ENCODE data around the gene INPP5K.
"Not testable (repeated sequence)": the region's sequence is repeated elsewhere in the genome, so short reads cannot be mapped to it uniquely, and the experiment has no call there.

INPP5K gene

GRCh38 chr17:1516388-1517161 is at the start of gene INPP5K:
Gene INPP5K, minus strand, starts transcription at chr17:1516612. Its CDS starts 113 bp downstream, at chr17:1516499.
- DNase-seq = peak; percentile 98

- DNase-seq = no peak
Observed at GRCh38 chr17:1565877-1566276, 49.5 kb upstream of the INPP5K start.

- DNase-seq = no peak
Observed at GRCh38 chr17:1563786-1564613, 47.6 kb upstream of the INPP5K start.

- DNase-seq = not testable (repeated sequence)
Observed at GRCh38 chr17:1563471-1563785, 47.0 kb upstream of the INPP5K start.

- no peak for DNase-seq
Observed at GRCh38 chr17:1562176-1562643, 45.8 kb upstream of the INPP5K start.

- peak; percentile 56 for DNase-seq
Observed at GRCh38 chr17:1561420-1562175, 45.2 kb upstream of the INPP5K start.

GRCh38 chr17:1560858-1561355 is 44.5 kb upstream of the INPP5K start:
- DNase-seq = no peak

GRCh38 chr17:1560101-1560857 is 43.9 kb upstream of the INPP5K start:
- no peak for DNase-seq

GRCh38 chr17:1559047-1560043 is 42.9 kb upstream of the INPP5K start:
- DNase-seq = no peak

- DNase-seq = no peak
Observed at GRCh38 chr17:1558401-1558800, 42.0 kb upstream of the INPP5K start.

- no peak for DNase-seq
Observed at GRCh38 chr17:1557355-1558095, 41.1 kb upstream of the INPP5K start.

- no peak for DNase-seq
Observed at GRCh38 chr17:1555651-1556471, 39.4 kb upstream of the INPP5K start.

- no peak for DNase-seq
Observed at GRCh38 chr17:1554751-1555540, 38.5 kb upstream of the INPP5K start.

- no peak for DNase-seq
Observed at GRCh38 chr17:1553354-1554266, 37.2 kb upstream of the INPP5K start.

GRCh38 chr17:1552932-1553331 is 36.5 kb upstream of the INPP5K start:
- DNase-seq = no peak

GRCh38 chr17:1551741-1552140 is 35.3 kb upstream of the INPP5K start:
- DNase-seq = no peak

- DNase-seq = no peak
Observed at GRCh38 chr17:1548032-1548431, 31.6 kb upstream of the INPP5K start.

Measured in stimulated activated CD4-positive, alpha-beta T cell treated with anti-CD3 and anti-CD28 coated beads, Interleukin-15, amount 100 ng/mL, for 24 hours (primary cell).